ENCODE measurements around the gene ARSG. TPM values are rescaled to one million over a fixed set of nuclear protein-coding genes. Genes with fewer than 3 reads are reported as not detected.

The ARSG gene
- total and polyA plus RNA-seq, 9 of the 15 experiments (the other 6 are each of a cell fraction or from before 2014, with no cell fraction given), result 1.0 to 5.6 (median 1.8) TPM

- TF ChIP-seq JUND (IDR thresholded peaks at IDR 0.05; ENCODE audit: borderline replicate concordance, low read depth, low read length) (peak; percentile 58; the same call in 1 of the 2 replicates), JUND (tag; IDR thresholded peaks at IDR 0.05; ENCODE audit: borderline replicate concordance, low read depth, low read length) (no peak), ATF4 (CRISPR knock-in tag; IDR thresholded peaks at IDR 0.05) (peak; percentile 91), ZNF316 (IDR thresholded peaks at IDR 0.05) (peak; percentile 93), CCNT2 (IDR thresholded peaks at IDR 0.05; ENCODE audit: borderline replicate concordance, extremely low read depth, insufficient read length, low read depth, low read length) (no peak), GABPA (tag; conservative IDR thresholded peaks at IDR 0.05; ENCODE audit: low read depth) (peak; percentile 60), MAFF (IDR thresholded peaks at IDR 0.05; ENCODE audit: low read length) (peak; percentile 40; the same call in 1 of the 2 replicates), ZNF696 (CRISPR knock-in tag; conservative IDR thresholded peaks at IDR 0.05) (peak; percentile 21; the same call in 1 of the 2 replicates), ZBTB9 (CRISPR knock-in tag; IDR thresholded peaks at IDR 0.05) (no peak), MAFG (tag; conservative IDR thresholded peaks at IDR 0.05) (peak; percentile 75), JUNB (CRISPR knock-in tag; conservative IDR thresholded peaks at IDR 0.05) (no peak), SNRNP70 (optimal IDR thresholded peaks at IDR 0.05; ENCODE audit: low read depth, low read length) (no peak), THRAP3 (IDR thresholded peaks at IDR 0.05; ENCODE audit: borderline replicate concordance) (no peak), NR2C2 (CRISPR knock-in tag; IDR thresholded peaks at IDR 0.05) (no peak), NR2C2 (tag; IDR thresholded peaks at IDR 0.05) (peak; percentile 51; the same call in 1 of the 2 replicates), ZHX1 (conservative IDR thresholded peaks at IDR 0.05; ENCODE audit: low read length) (no peak), FOSL1 (tag; conservative IDR thresholded peaks at IDR 0.05) (0 out of 2 replicates have a peak, but pooled peaks have one; percentile 28)
Observed at GRCh38 chr17:68461122-68461539, 169.8 kb downstream of the ARSG start (continued).
